Colonic mucosa (tissue), 4 donors: ENCODE results near the gene BATF3. TPM values are rescaled to one million over a fixed set of nuclear protein-coding genes. Genes with fewer than 3 reads are reported as not detected.

Experiments
- DNase-seq: peaks from one replicate; pipeline ENCODE4 v3.0.0-alpha.2; 2020
- H3K27ac ChIP-seq: fragments of 200-600 bp; one replicate; pipeline ENCODE4 v1.8.0; 2021
- H3K27me3 ChIP-seq: fragments of 200-600 bp; one replicate; pipeline ENCODE4 v1.8.0; 2021
- H3K36me3 ChIP-seq: fragments of 200-600 bp; one replicate; pipeline ENCODE4 v1.8.0; 2021
- H3K4me1 ChIP-seq: fragments of 200-600 bp; one replicate; pipeline ENCODE4 v1.8.0; 2021; ENCODE audit warnings: mild to moderate bottlenecking
- H3K4me3 ChIP-seq: fragments of 200-600 bp; one replicate; pipeline ENCODE4 v1.8.0; 2021
- H3K9ac ChIP-seq, 2 donors: one replicate each; pipeline ENCODE4 v1.7.0; 2013; ENCODE audit warnings: control low read depth in 2 of 2, low read depth in 2 of 2, low read length in 2 of 2
- H3K9me3 ChIP-seq: fragments of 200-600 bp; one replicate; pipeline ENCODE4 v1.8.0; 2021
- intact Hi-C: fragments of 100-400 bp; cut with DNase I; formaldehyde crosslinking; loops from one replicate; pipeline ENCODE4 v1.14.1; 2022
- total RNA-seq, 2 donors: library from RNA; stranded (reverse); fragmentation: NEBNext Ultra II Directional in 1 of 2; extraction: Animal tissue kit (Norgen Biotek cat#: 25700) in 1 of 2; gene quantifications; one replicate each; pipeline ENCODE4 v1.2.1, GENCODE V29; 2021
- TF ChIP-seq, protein P1 (sequence below): fragments of 200-600 bp; IDR thresholded peaks from one replicate; pipeline ENCODE4 v1.8.0; 2022; ENCODE audit warnings: antibody characterized with exemption, mild to moderate bottlenecking
- donor health status: healthy.
- donor health status: DM: no; HTN: no; CAD: no.
- donor health status: DM: no; HTN: no; CAD: no.

The BATF3 gene
- total RNA-seq, 2 donors from 2014 or later, result 0.74 to 0.88 TPM

DNA sequence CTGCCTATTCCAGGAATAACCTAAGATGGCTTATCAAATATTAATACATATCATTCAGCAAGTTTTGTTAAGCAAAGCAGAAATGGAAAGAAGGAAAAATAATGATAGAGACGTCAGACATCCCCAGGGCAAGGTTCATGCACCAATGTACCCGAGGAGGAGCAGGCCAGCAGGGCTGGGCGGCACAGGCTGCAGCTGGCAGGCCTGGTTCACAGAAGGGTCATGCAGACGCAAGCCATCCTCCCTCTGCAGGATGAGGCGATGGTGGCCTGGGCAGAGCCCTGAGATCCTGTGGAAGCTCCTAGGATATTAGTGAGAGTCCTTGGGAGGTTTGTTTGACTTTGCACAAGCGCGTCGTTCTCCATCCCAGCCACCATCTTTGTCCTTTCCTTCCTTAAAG is 30.0 kb downstream of the BATF3 start:
- Histone ChIP-seq H3K9me3 (no peaks in the 10 kb centered on the region), H3K27ac (no peak overlapping the region), H3K27me3 (no peaks in the 10 kb centered on the region), H3K9ac (no peak overlapping the region), H3K4me3 (no peak overlapping the region), H3K36me3 (no peaks in the 10 kb centered on the region), H3K4me1 (peaks cover 4% of the 10 kb centered on the region)
- intact Hi-C loops, result loop anchor here (5.0 to 10.0 kb wide), 2 partner anchors 113 to 315 kb away; no protein-coding TSS in a partner anchor
- TF ChIP-seq, protein P1, sequence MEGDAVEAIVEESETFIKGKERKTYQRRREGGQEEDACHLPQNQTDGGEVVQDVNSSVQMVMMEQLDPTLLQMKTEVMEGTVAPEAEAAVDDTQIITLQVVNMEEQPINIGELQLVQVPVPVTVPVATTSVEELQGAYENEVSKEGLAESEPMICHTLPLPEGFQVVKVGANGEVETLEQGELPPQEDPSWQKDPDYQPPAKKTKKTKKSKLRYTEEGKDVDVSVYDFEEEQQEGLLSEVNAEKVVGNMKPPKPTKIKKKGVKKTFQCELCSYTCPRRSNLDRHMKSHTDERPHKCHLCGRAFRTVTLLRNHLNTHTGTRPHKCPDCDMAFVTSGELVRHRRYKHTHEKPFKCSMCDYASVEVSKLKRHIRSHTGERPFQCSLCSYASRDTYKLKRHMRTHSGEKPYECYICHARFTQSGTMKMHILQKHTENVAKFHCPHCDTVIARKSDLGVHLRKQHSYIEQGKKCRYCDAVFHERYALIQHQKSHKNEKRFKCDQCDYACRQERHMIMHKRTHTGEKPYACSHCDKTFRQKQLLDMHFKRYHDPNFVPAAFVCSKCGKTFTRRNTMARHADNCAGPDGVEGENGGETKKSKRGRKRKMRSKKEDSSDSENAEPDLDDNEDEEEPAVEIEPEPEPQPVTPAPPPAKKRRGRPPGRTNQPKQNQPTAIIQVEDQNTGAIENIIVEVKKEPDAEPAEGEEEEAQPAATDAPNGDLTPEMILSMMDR, result no peak
- DNase-seq, result no peak

GRCh38 chr1:212669102-212669501 is 30.5 kb downstream of the BATF3 start:
- TF ChIP-seq, protein P1, result no peak
- Histone ChIP-seq H3K27me3 (no peaks in the 10 kb centered on the region), H3K4me3 (no peak overlapping the region), H3K36me3 (no peaks in the 10 kb centered on the region), H3K9me3 (no peaks in the 10 kb centered on the region), H3K4me1 (peaks cover 4% of the 10 kb centered on the region), H3K27ac (no peak overlapping the region), H3K9ac (no peak overlapping the region)
- no peak for DNase-seq
- intact Hi-C loops, result loop anchor here (5.0 to 10.0 kb wide), 2 partner anchors 113 to 316 kb away; no protein-coding TSS in a partner anchor

- H3K9ac ChIP-seq, result no peak overlapping the region
- H3K27ac ChIP-seq, result peak overlapping the region; percentile 61
- TF ChIP-seq, protein P1, result no peak
- no peaks in the 10 kb centered on the region for H3K36me3 ChIP-seq
- DNase-seq, result no peak
- H3K4me1 ChIP-seq, result peaks cover 4% of the 10 kb centered on the region
- no peak overlapping the region for H3K4me3 ChIP-seq
- H3K9me3 ChIP-seq, result no peaks in the 10 kb centered on the region
- no peaks in the 10 kb centered on the region for H3K27me3 ChIP-seq
- intact Hi-C loops, result loop anchor here (5.0 to 10.0 kb wide), 2 partner anchors 114 to 316 kb away; no protein-coding TSS in a partner anchor
Measured at GRCh38 chr1:212668477-212668876, 31.2 kb downstream of the BATF3 start.

GRCh38 chr1:212667223-212668139 is 32.2 kb downstream of the BATF3 start:
- Histone ChIP-seq H3K4me3 (no peak overlapping the region), H3K4me1 (peaks cover 4% of the 10 kb centered on the region), H3K36me3 (no peaks in the 10 kb centered on the region), H3K9me3 (no peaks in the 10 kb centered on the region), H3K9ac (peak overlapping the region in 1 of 2 donors; percentile 15), H3K27ac (peak overlapping the region; percentile 61), H3K27me3 (no peaks in the 10 kb centered on the region)
- TF ChIP-seq, protein P1, result no peak
- DNase-seq, result no peak
- intact Hi-C loops, result loop anchor here (5.0 to 10.0 kb wide), 2 partner anchors 115 to 317 kb away; no protein-coding TSS in a partner anchor

DNA sequence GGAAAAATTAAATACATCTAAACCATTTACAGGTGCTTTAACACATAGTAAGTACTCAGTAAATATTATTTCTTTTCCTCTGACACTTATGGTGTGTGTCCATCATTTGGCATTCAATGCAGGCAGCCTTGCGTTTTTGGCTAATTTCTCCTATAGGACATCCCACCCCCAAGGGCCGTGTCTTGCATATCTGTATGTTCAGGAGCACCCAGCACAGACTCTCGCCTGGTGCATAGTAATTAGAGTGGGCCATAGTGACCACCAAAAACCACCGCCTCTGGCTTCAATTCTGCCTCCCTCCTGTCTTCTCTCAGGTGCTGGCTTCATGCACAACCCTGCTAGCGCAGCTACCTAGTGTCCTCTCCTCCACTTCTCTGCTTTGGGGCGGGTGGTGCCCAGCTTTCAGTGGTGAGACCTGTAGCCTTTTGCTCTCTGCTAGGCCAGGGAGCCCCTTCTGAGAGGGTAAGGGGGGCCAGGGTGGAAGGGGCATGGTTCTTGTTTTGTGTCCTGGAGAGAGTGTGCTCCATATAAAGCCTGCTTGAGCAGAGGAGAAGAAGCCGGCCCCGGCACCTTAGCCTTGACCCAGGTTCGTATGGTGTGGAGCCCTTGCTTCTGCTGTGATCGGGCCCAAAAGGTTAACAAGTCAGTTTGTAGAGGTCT is 33.4 kb downstream of the BATF3 start:
- no peaks in the 10 kb centered on the region for H3K9me3 ChIP-seq
- TF ChIP-seq, protein P1, result no peak
- H3K36me3 ChIP-seq, result no peaks in the 10 kb centered on the region
- intact Hi-C loops, result loop anchor here (5.0 to 10.0 kb wide), 2 partner anchors 116 to 319 kb away; no protein-coding TSS in a partner anchor
- no peak for DNase-seq
- no peak overlapping the region for H3K9ac ChIP-seq
- H3K4me1 ChIP-seq, result peaks cover 4% of the 10 kb centered on the region
- H3K27me3 ChIP-seq, result no peaks in the 10 kb centered on the region
- no peak overlapping the region for H3K4me3 ChIP-seq
- no peak overlapping the region for H3K27ac ChIP-seq
